ENCODE results near the gene MLF1. TPM values are rescaled to one million over a fixed set of nuclear protein-coding genes. Genes with fewer than 3 reads are reported as not detected.
"Not testable (repeated sequence)": the region's sequence is repeated elsewhere in the genome, so short reads cannot be mapped to it uniquely, and the experiment has no call there.

Gene MLF1
- 29.3 TPM for total RNA-seq

GRCh38 chr3:158570999-158571702, at the start of gene MLF1:
Gene MLF1, plus strand, starts transcription at chr3:158571194. Its CDS starts 107 bp downstream, at chr3:158571301.
- FAIRE-seq (no peak), DNase-seq (ENCODE audit: low spot score in 2 of 2) (peak; percentile 93 to 97)

GRCh38 chr3:158522221-158523136, 48.5 kb upstream of the MLF1 start:
- DNase-seq (ENCODE audit: low spot score in 2 of 2) (no peak), FAIRE-seq (peak; percentile 10)

- FAIRE-seq (no peak), DNase-seq (ENCODE audit: low spot score in 2 of 2) (no peak)
Observed at GRCh38 chr3:158528076-158528674, 42.8 kb upstream of the MLF1 start.

GRCh38 chr3:158531334-158531733, 39.7 kb upstream of the MLF1 start:
- DNase-seq (ENCODE audit: low spot score in 2 of 2) (no peak), FAIRE-seq (no peak)

GRCh38 chr3:158532099-158532734, 38.8 kb upstream of the MLF1 start:
- DNase-seq (ENCODE audit: low spot score in 2 of 2) (peak in 1 of 2 donors; percentile 6), FAIRE-seq (peak; percentile 90)

GRCh38 chr3:158535918-158536317, 35.1 kb upstream of the MLF1 start:
- FAIRE-seq (no peak), DNase-seq (ENCODE audit: low spot score in 2 of 2) (no peak)

GRCh38 chr3:158539414-158540014, 31.5 kb upstream of the MLF1 start:
- DNase-seq (ENCODE audit: low spot score in 2 of 2) (no peak), FAIRE-seq (no peak)

- no peak for DNase-seq (ENCODE audit: low spot score in 2 of 2)
- no peak for FAIRE-seq
Observed at GRCh38 chr3:158540066-158540465, 30.9 kb upstream of the MLF1 start.

- FAIRE-seq, result no peak
- DNase-seq (ENCODE audit: low spot score in 2 of 2), result no peak
Observed at GRCh38 chr3:158548691-158549090, 22.3 kb upstream of the MLF1 start.

GRCh38 chr3:158549938-158550337, 21.1 kb upstream of the MLF1 start:
- FAIRE-seq; DNase-seq (ENCODE audit: low spot score in 2 of 2): not testable (repeated sequence)

GRCh38 chr3:158552124-158552523, 18.9 kb upstream of the MLF1 start:
- DNase-seq (ENCODE audit: low spot score in 2 of 2) (no peak), FAIRE-seq (no peak)

- FAIRE-seq, result no peak
- no peak for DNase-seq (ENCODE audit: low spot score in 2 of 2)
Observed at GRCh38 chr3:158559504-158559903, 11.5 kb upstream of the MLF1 start.

GRCh38 chr3:158560979-158561378, 10.0 kb upstream of the MLF1 start:
- FAIRE-seq (no peak), DNase-seq (ENCODE audit: low spot score in 2 of 2) (no peak)

- no peak for DNase-seq (ENCODE audit: low spot score in 2 of 2)
- FAIRE-seq, result no peak
Observed at GRCh38 chr3:158562674-158563073, 8.3 kb upstream of the MLF1 start.

GRCh38 chr3:158563076-158563475, 7.9 kb upstream of the MLF1 start:
- no peak for FAIRE-seq
- DNase-seq (ENCODE audit: low spot score in 2 of 2), result no peak

GRCh38 chr3:158565076-158565475, 5.9 kb upstream of the MLF1 start:
- DNase-seq (ENCODE audit: low spot score in 2 of 2), result no peak
- no peak for FAIRE-seq

- FAIRE-seq (no peak), DNase-seq (ENCODE audit: low spot score in 2 of 2) (no peak)
Observed at GRCh38 chr3:158568784-158569183, 2.2 kb upstream of the MLF1 start.

- FAIRE-seq (no peak), DNase-seq (ENCODE audit: low spot score in 2 of 2) (no peak)
Observed at GRCh38 chr3:158569794-158570193, 1.2 kb upstream of the MLF1 start.

GRCh38 chr3:158571969-158572765, 1.2 kb downstream of the MLF1 start:
- DNase-seq (ENCODE audit: low spot score in 2 of 2), result no peak
- FAIRE-seq, result no peak

GRCh38 chr3:158572766-158573060, 1.7 kb downstream of the MLF1 start:
- FAIRE-seq, result no peak
- no peak for DNase-seq (ENCODE audit: low spot score in 2 of 2)
